ENCODE results near the gene TRMT13. TPM values are rescaled to one million over a fixed set of nuclear protein-coding genes. Genes with fewer than 3 reads are reported as not detected.

Gene TRMT13
- total RNA-seq, 4 donors from 2014 or later: 5.5 to 22.6 (median 10.6) TPM

DNA sequence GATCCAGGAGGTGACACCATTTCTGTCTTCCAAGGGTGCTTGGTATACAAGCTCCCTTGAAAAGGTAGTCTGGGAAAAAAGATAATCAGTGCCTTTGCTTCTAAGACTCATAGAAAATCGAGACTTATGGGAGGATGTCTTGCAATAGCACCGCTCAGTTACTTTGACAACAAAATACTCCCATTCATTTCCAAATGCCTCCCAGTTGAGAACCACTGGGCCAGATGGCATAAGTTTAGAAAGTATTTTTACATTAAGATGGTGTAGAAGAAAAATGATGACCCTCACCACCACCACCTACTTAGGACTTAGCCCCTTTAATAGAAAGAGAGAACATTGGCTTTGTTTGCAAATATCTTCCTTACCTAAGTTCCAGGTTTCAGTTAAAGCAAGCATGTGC lies 4.6 kb downstream of the TRMT13 start:
- ATAC-seq: no peak
- DNase-seq: no peak
- no peak overlapping the region for H3K4me3 ChIP-seq
- TF ChIP-seq POLR2A (IDR thresholded peaks at IDR 0.05): no peak
- TF ChIP-seq, protein P1, sequence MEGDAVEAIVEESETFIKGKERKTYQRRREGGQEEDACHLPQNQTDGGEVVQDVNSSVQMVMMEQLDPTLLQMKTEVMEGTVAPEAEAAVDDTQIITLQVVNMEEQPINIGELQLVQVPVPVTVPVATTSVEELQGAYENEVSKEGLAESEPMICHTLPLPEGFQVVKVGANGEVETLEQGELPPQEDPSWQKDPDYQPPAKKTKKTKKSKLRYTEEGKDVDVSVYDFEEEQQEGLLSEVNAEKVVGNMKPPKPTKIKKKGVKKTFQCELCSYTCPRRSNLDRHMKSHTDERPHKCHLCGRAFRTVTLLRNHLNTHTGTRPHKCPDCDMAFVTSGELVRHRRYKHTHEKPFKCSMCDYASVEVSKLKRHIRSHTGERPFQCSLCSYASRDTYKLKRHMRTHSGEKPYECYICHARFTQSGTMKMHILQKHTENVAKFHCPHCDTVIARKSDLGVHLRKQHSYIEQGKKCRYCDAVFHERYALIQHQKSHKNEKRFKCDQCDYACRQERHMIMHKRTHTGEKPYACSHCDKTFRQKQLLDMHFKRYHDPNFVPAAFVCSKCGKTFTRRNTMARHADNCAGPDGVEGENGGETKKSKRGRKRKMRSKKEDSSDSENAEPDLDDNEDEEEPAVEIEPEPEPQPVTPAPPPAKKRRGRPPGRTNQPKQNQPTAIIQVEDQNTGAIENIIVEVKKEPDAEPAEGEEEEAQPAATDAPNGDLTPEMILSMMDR (IDR thresholded peaks at IDR 0.05 in 4 of 5, conservative IDR thresholded peaks at IDR 0.05 in 1 of 5): no peak
- peaks cover 0 to 56% of the 10 kb centered on the region in 2 donors for H3K36me3 ChIP-seq
- no peaks in the 10 kb centered on the region for H3K27me3 ChIP-seq
- intact Hi-C loops (cut with DNase I; ENCODE audit: low total_unique reads) (no loop called here), in situ Hi-C loops (cut with MboI; ENCODE audit: low sequenced_read_pairs in 4 of 4) (loop anchor here in 1 of 4 donors (10.0 kb wide), 2 partner anchors 117 to 757 kb away; partner anchors contain the start of genes EXTL2 and SLC30A7)
- no peak overlapping the region for H3K27ac ChIP-seq
- H3K4me1 ChIP-seq: peaks cover 13 to 19% of the 10 kb centered on the region in 2 donors
- no peaks in the 10 kb centered on the region for H3K9me3 ChIP-seq

DNA sequence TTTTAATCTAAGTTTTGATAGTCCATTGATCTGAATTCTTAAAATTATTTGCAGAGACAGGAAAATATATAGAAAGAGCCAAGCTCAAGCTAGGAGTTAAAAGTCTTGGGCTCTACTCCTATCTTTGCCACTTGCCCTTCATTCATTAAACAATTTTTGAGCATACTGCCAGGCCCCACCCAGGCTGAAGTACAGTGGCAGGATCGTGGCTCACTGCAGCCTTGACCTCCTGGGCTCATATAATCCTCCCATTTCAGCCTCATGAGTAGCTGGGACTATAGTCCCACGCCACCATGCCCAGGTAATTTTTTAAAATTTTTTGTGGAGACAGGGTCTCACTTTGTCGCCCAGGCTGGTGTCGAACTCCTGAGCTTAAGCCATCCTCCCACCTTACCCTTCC lies 8.2 kb downstream of the TRMT13 start:
- H3K4me1 ChIP-seq: no peaks in the 10 kb centered on the region
- DNase-seq: no peak
- TF ChIP-seq POLR2A (IDR thresholded peaks at IDR 0.05): no peak
- TF ChIP-seq, protein P1 (IDR thresholded peaks at IDR 0.05 in 4 of 5, conservative IDR thresholded peaks at IDR 0.05 in 1 of 5): no peak
- ATAC-seq: no peak
- no peak overlapping the region for H3K27ac ChIP-seq
- H3K36me3 ChIP-seq: peaks cover 0 to 91% of the 10 kb centered on the region in 2 donors
- no peak overlapping the region for H3K4me3 ChIP-seq
- intact Hi-C loops (cut with DNase I; ENCODE audit: low total_unique reads) (no loop called here), in situ Hi-C loops (cut with MboI; ENCODE audit: low sequenced_read_pairs in 4 of 4) (no loop called here)
- no peaks in the 10 kb centered on the region for H3K27me3 ChIP-seq
- H3K9me3 ChIP-seq: no peaks in the 10 kb centered on the region

DNA sequence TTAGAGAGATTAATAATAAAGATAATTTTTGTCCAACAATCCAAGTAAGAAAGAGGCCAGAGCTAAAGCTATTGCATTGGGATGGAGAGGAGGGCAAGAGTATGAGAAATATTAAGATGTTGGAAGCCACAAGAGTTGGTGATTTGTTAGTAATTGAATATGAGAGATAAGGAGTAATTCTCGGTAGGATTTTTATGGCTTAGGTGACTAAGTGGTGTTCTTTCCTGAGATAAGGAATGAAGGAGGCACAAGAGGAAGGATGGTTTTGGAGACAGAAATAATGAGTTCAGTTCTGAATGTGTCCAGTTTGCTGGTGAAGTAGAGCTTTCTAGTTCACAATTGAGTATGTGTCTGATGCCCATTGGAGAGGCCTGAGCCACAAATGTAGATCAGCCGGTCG lies 9.4 kb downstream of the TRMT13 start:
- H3K27ac ChIP-seq: no peak overlapping the region
- H3K9me3 ChIP-seq: no peaks in the 10 kb centered on the region
- no peak for DNase-seq
- TF ChIP-seq, protein P1 (IDR thresholded peaks at IDR 0.05 in 4 of 5, conservative IDR thresholded peaks at IDR 0.05 in 1 of 5): no peak
- TF ChIP-seq POLR2A (IDR thresholded peaks at IDR 0.05): no peak
- in situ Hi-C loops (cut with MboI; ENCODE audit: low sequenced_read_pairs in 4 of 4): no loop called here
- H3K36me3 ChIP-seq: peaks cover 0 to 96% of the 10 kb centered on the region in 2 donors
- no peaks in the 10 kb centered on the region for H3K27me3 ChIP-seq
- H3K4me3 ChIP-seq: no peak overlapping the region
- ATAC-seq: no peak
- no peaks in the 10 kb centered on the region for H3K4me1 ChIP-seq
- intact Hi-C loops (cut with DNase I; ENCODE audit: low total_unique reads): no loop called here

DNA sequence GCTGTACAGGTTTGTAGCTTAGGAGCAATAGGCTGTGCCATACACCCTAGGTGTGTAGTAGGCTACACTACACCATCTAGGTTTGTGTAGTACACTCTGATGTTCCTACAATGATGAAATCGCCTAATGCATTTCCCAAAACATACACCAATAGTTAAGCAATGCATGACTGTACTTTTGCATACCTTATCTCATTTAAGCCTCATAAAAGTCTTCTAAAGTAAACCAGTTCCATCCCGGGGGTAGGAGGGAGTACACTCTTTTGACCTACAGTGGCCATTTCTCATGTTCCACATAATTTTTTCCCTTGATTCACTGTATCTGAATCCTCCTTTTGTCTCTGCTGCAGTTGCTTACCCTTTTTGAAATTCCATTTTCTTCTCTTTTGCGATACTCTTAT lies 12.2 kb downstream of the TRMT13 start:
- Histone ChIP-seq H3K27ac (no peak overlapping the region), H3K27me3 (no peaks in the 10 kb centered on the region), H3K9me3 (no peaks in the 10 kb centered on the region), H3K4me3 (no peak overlapping the region), H3K4me1 (no peaks in the 10 kb centered on the region), H3K36me3 (peaks cover 0 to 96% of the 10 kb centered on the region in 2 donors)
- DNase-seq (no peak), ATAC-seq (no peak)
- in situ Hi-C loops (cut with MboI; ENCODE audit: low sequenced_read_pairs in 4 of 4) (no loop called here), intact Hi-C loops (cut with DNase I; ENCODE audit: low total_unique reads) (no loop called here)
- TF ChIP-seq POLR2A (IDR thresholded peaks at IDR 0.05): no peak

DNA sequence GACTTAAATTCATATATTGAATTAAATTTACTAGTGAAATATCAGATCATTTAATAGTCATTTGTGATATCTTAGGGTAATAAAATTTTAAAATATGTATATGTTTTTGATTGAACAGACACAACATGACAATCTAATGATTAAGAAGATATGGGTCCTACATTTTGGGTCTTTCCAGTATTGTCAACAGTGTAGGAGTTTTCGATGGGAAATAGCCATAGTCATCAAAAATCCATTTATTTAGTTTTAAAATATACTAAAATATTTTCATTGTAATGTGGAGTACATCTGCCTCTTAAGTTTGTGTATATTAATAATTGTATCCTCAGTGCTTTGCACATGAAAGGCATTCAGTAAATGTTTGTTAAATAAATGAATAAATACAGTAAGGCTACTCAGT lies 14.0 kb downstream of the TRMT13 start:
- Histone ChIP-seq H3K27me3 (no peaks in the 10 kb centered on the region), H3K36me3 (peaks cover 0 to 96% of the 10 kb centered on the region in 2 donors), H3K27ac (no peak overlapping the region), H3K9me3 (no peaks in the 10 kb centered on the region), H3K4me1 (no peaks in the 10 kb centered on the region), H3K4me3 (no peak overlapping the region)
- DNase-seq: no peak
- no peak for TF ChIP-seq POLR2A (IDR thresholded peaks at IDR 0.05)
- TF ChIP-seq, protein P1 (IDR thresholded peaks at IDR 0.05 in 4 of 5, conservative IDR thresholded peaks at IDR 0.05 in 1 of 5): no peak
- in situ Hi-C loops (cut with MboI; ENCODE audit: low sequenced_read_pairs in 4 of 4) (no loop called here), intact Hi-C loops (cut with DNase I; ENCODE audit: low total_unique reads) (no loop called here)
- no peak for ATAC-seq

Measured in gastrocnemius medialis (tissue), 4 donors.